HUES64 (cell line): Measurements from ENCODE around the gene TJP2.
"Not testable (repeated sequence)": the region's sequence is repeated elsewhere in the genome, so short reads cannot be mapped to it uniquely, and the experiment has no call there.

Experiments used
- H3K27ac ChIP-seq: 2 replicates; pipeline ENCODE4 v1.7.0; 2013; ENCODE audit warnings: low read depth, low read length, inconsistent platforms
- H3K27me3 ChIP-seq: 2 replicates; pipeline ENCODE4 v1.6.1; 2013; ENCODE audit warnings: mild to moderate bottlenecking, low read length; ENCODE audit not compliant: insufficient read depth
- H3K36me3 ChIP-seq: 2 replicates; pipeline ENCODE4 v1.6.1; 2013; ENCODE audit warnings: mild to moderate bottlenecking, low read length; ENCODE audit not compliant: insufficient read depth
- H3K4me1 ChIP-seq: 2 replicates; pipeline ENCODE4 v1.6.1; 2013; ENCODE audit warnings: mild to moderate bottlenecking, low read length, moderate library complexity; ENCODE audit not compliant: insufficient read depth
- H3K4me3 ChIP-seq: 2 replicates; pipeline ENCODE4 v1.5.1; 2013; ENCODE audit warnings: mild to moderate bottlenecking, low read length, moderate library complexity
- H3K9ac ChIP-seq: 2 replicates; pipeline ENCODE4 v1.6.1; 2013; ENCODE audit warnings: mild to moderate bottlenecking, low read depth, low read length
- H3K9me3 ChIP-seq: 2 replicates; pipeline ENCODE4 v1.6.1; 2013; ENCODE audit warnings: low read depth, low read length; ENCODE audit not compliant: insufficient read depth
- WGBS: fragments of 150-250, 120-280 bp; methylation state at CpG from one replicate; pipeline ENCODE4 v1.1.7; 2013; ENCODE audit warnings: missing lambda C conversion rate; 5-methylcytosine and 5-hydroxymethylcytosine counted together

The TJP2 gene

GRCh38 chr9:69293156-69293555, 119.1 kb downstream of the TJP2 start:
- Histone ChIP-seq H3K9ac (no peak overlapping the region), H3K4me1 (no peaks in the 10 kb centered on the region), H3K27ac (no peak overlapping the region), H3K4me3 (no peak overlapping the region), H3K27me3 (no peaks in the 10 kb centered on the region), H3K9me3 (no peaks in the 10 kb centered on the region), H3K36me3 (no peaks in the 10 kb centered on the region)
- WGBS: no CpG with 5 or more reads among the region's 1 CpG

- no peaks in the 10 kb centered on the region for H3K36me3 ChIP-seq
- no peaks in the 10 kb centered on the region for H3K27me3 ChIP-seq
- 92% methylated on average over 9 of the region's 9 CpGs for WGBS
- H3K4me3 ChIP-seq: no peak overlapping the region
- no peaks in the 10 kb centered on the region for H3K9me3 ChIP-seq
- no peak overlapping the region for H3K27ac ChIP-seq
- H3K9ac ChIP-seq: no peak overlapping the region
- 0 out of 2 replicates have a peak, but pooled peaks cover 3% of the 10 kb centered on the region for H3K4me1 ChIP-seq
Observed at GRCh38 chr9:69295872-69296552, 121.9 kb downstream of the TJP2 start.

- Histone ChIP-seq H3K9ac (no peak overlapping the region), H3K27ac (no peak overlapping the region)
- WGBS: 94% methylated on average over 11 of the region's 11 CpGs
Observed at GRCh38 chr9:69297300-69297980, 123.4 kb downstream of the TJP2 start.

GRCh38 chr9:69299315-69299714, 125.2 kb downstream of the TJP2 start:
- WGBS: 100% methylated on average over 1 of the region's 1 CpG

More at GRCh38 chr9:69297300-69297980, 123.4 kb downstream of the TJP2 start:
- Histone ChIP-seq H3K36me3 (no peaks in the 10 kb centered on the region), H3K27me3 (no peaks in the 10 kb centered on the region), H3K4me1 (0 out of 2 replicates have a peak, but pooled peaks cover 3% of the 10 kb centered on the region), H3K9me3 (no peaks in the 10 kb centered on the region), H3K4me3 (no peak overlapping the region)

DNA sequence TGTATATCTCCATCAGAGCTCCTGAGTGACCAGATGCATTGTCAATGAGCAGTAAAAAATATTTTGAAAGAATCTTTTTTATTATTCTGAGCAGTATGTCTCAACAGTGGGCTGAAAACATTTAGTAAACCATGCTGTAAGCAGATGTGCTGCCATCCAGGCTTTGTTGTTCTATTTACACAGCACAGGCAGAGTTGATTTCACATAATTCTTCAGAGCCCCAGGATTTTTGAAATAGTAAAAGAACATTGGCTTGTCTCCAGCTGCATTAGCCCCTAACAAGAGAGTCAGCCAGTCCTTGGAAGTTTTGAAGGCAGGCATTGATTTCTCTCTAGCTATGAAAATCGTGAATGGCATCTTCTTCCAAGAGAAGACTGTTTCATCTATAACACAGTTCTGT, 125.7 kb downstream of the TJP2 start:
- H3K27ac ChIP-seq: no peak overlapping the region
- H3K27me3 ChIP-seq: no peaks in the 10 kb centered on the region
- H3K36me3 ChIP-seq: no peaks in the 10 kb centered on the region
- no peak overlapping the region for H3K4me3 ChIP-seq
- H3K9ac ChIP-seq: no peak overlapping the region
- 93% methylated on average over 1 of the region's 1 CpG for WGBS
- H3K4me1 ChIP-seq: 0 out of 2 replicates have a peak, but pooled peaks cover 3% of the 10 kb centered on the region
- H3K9me3 ChIP-seq: no peaks in the 10 kb centered on the region

More at GRCh38 chr9:69299315-69299714, 125.2 kb downstream of the TJP2 start:
- Histone ChIP-seq H3K9ac (no peak overlapping the region), H3K27me3 (no peaks in the 10 kb centered on the region), H3K27ac (no peak overlapping the region), H3K4me3 (no peak overlapping the region), H3K36me3 (no peaks in the 10 kb centered on the region), H3K4me1 (0 out of 2 replicates have a peak, but pooled peaks cover 3% of the 10 kb centered on the region), H3K9me3 (no peaks in the 10 kb centered on the region)

DNA sequence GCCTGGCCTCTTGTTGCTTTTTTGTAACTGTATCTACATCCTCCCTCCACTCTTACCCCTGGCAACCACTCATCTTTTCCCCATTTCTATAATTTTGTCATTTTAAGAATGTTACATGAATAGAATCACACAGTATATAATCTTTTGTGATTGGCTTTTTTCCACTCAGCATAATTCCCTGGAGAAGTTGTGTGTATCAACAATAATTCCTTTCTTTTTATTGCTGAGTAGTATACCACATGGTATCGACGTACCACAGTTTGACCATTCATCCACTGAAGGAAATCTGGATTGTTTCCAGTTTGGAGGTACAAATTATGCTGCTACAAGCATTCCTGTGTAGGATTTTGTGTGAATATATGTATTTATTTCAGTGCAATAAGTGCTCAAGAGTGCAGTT, 129.3 kb downstream of the TJP2 start:
- no peaks in the 10 kb centered on the region for H3K9me3 ChIP-seq
- no peak overlapping the region for H3K27ac ChIP-seq
- H3K36me3 ChIP-seq: no peaks in the 10 kb centered on the region
- H3K27me3 ChIP-seq: no peaks in the 10 kb centered on the region
- peaks cover 16% of the 10 kb centered on the region for H3K4me1 ChIP-seq
- H3K9ac ChIP-seq: no peak overlapping the region
- WGBS: 99% methylated on average over 2 of the region's 2 CpGs
- no peak overlapping the region for H3K4me3 ChIP-seq

DNA sequence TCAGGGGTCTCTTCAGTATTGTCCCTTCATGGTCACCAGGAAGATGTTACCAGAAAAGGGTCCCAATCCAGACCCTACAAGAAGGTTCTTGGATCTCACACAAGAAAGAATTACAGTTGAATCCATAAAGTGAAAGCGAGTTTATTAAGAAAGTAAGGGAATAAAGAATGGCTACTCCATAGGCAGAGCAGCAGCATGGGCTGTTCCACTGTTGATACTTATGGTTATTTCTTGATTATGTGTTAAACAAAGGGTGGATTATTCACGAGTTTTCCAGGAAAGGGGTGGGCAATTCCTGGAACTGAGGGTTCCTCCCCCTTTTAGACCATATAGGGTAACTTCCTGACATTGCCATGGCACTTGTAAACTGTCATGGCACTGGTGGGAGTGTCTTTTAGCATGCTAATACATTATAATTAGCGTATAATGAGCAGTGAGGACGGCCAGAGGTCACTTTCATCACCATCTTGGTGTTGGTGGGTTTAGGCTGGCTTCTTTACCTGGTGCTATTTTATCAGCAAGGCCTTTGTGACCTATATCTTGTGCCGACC, 132.9 kb downstream of the TJP2 start:
- H3K27ac ChIP-seq: peak overlapping the region; percentile 97
- peaks cover 20% of the 10 kb centered on the region for H3K4me1 ChIP-seq
- H3K9me3 ChIP-seq: peaks cover 11% of the 10 kb centered on the region
- 86% methylated on average over 5 of the region's 5 CpGs for WGBS
- not testable (repeated sequence) for H3K4me3 ChIP-seq, H3K36me3 ChIP-seq, H3K27me3 ChIP-seq
- peak overlapping the region; percentile 72 for H3K9ac ChIP-seq

DNA sequence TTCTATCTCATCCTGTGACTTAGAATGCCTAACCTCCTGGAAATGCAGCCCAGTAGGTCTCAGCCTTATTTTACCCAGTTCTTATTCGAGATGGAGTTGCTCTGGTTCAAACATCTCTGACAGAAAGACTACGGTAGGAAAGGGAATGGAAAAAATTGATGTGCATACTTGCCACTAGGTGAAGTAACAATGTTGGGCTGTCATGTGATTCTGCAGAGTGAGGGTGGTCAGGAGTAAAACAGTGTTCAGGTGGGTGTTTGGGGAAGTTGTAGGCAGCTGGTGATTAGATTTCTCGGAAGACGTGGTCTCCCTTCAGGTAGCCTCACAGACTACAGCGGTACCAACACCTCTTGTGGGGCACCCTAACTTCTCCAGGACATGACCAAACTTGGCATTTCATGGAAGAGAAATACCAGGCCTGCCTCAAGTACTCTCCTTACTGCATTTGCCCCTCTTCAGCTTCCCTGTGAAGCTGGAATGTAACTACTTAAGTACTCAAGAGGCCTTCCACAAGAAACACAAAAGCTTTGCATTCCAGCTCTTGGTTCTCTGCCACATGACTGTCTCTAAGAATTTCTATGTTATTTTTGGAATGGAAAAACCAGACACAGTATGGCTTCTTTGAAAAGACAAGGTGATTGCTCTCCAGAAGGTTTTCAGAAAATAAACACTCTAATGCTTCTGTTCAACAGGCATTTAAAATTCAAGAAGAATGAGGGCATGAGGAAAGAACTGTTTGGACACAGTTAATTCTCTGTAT, 133.5 kb downstream of the TJP2 start:
- H3K36me3 ChIP-seq: no peaks in the 10 kb centered on the region
- WGBS: 70% methylated on average over 5 of the region's 5 CpGs
- H3K27ac ChIP-seq: peak overlapping the region; percentile 97
- no peaks in the 10 kb centered on the region for H3K27me3 ChIP-seq
- H3K4me3 ChIP-seq: peak overlapping the region; percentile 5; the same call in 1 of the 2 replicates
- H3K9me3 ChIP-seq: peaks cover 18% of the 10 kb centered on the region
- peaks cover 20% of the 10 kb centered on the region for H3K4me1 ChIP-seq
- peak overlapping the region; percentile 72 for H3K9ac ChIP-seq

- Histone ChIP-seq H3K9me3 (peaks cover 25% of the 10 kb centered on the region), H3K36me3 (no peaks in the 10 kb centered on the region), H3K4me3 (peak overlapping the region; percentile 5; the same call in 1 of the 2 replicates), H3K4me1 (peaks cover 20% of the 10 kb centered on the region), H3K27me3 (no peaks in the 10 kb centered on the region), H3K9ac (peak overlapping the region; percentile 72), H3K27ac (peak overlapping the region; percentile 97)
- 74% methylated on average over 4 of the region's 5 CpGs for WGBS
Observed at GRCh38 chr9:69308206-69308931, 134.3 kb downstream of the TJP2 start.

- Histone ChIP-seq H3K9me3 (peaks cover 44% of the 10 kb centered on the region), H3K36me3 (no peaks in the 10 kb centered on the region), H3K9ac (no peak overlapping the region), H3K4me1 (peaks cover 9% of the 10 kb centered on the region), H3K27ac (no peak overlapping the region), H3K4me3 (no peak overlapping the region), H3K27me3 (no peaks in the 10 kb centered on the region)
Observed at GRCh38 chr9:69313175-69313574, 139.1 kb downstream of the TJP2 start.
